ENCODE results near the gene CAPN7. TPM values are rescaled to one million over a fixed set of nuclear protein-coding genes. Genes with fewer than 3 reads are reported as not detected.

Gene CAPN7
- total and polyA plus RNA-seq, 2 donors (not counting 1 experiment from before 2014, with no cell fraction given) = 25.9 to 38.0 TPM

DNA sequence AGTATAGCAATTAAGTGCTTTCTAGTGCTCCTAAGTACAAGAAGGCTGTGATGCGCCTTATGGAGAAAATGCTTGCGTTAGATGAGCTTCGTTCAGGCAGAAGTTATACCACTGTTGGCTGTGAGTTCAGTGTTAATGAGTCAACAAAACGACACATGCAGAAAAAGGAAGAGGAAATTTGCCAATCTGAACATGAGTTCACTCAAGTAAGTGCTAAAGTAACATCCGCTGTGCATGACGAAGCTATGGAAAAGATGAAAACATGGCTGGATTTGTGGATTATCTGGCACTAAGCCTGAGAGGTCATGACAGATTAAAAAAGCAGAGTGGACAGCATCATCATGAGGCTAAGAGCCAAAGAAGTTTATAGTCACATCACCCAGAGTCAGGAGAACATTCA lies 89.5 kb downstream of the CAPN7 start:
- Histone ChIP-seq H3K4me1 (ENCODE audit: control insufficient read depth, extremely low read depth, insufficient read depth, low read length) (no peaks in the 10 kb centered on the region), H3K36me3 (ENCODE audit: control insufficient read depth, insufficient read depth, low read length) (no peaks in the 10 kb centered on the region), H3K9ac (ENCODE audit: insufficient read depth, low read length) (no peak overlapping the region), H4K20me1 (ENCODE audit: control insufficient read depth, extremely low read depth, insufficient read depth, low read length) (no peaks in the 10 kb centered on the region), H3K4me3 (replicated peaks in 1 of 4; ENCODE audit: control extremely low read depth in 1 of 4, insufficient read depth in 1 of 4, low read depth in 3 of 4, low read length in 4 of 4) (no peak overlapping the region), H2AFZ (ENCODE audit: low read length) (no peak overlapping the region), H3K27ac (ENCODE audit: insufficient read depth, low read length) (no peak overlapping the region), H3K9me3 (ENCODE audit: control insufficient read depth, insufficient read depth, low read depth, low read length) (no peaks in the 10 kb centered on the region), H3K27me3 (ENCODE audit: control insufficient read depth, insufficient read depth, low read length) (no peaks in the 10 kb centered on the region), H3K4me2 (ENCODE audit: extremely low read depth, insufficient read depth, low read length) (no peak overlapping the region), H3K79me2 (ENCODE audit: control insufficient read depth, insufficient read depth, low read length) (no peaks in the 10 kb centered on the region)
- peak; percentile 24 to 96 for DNase-seq (ENCODE audit: low read depth in 2 of 2)
- TF ChIP-seq, protein P1, sequence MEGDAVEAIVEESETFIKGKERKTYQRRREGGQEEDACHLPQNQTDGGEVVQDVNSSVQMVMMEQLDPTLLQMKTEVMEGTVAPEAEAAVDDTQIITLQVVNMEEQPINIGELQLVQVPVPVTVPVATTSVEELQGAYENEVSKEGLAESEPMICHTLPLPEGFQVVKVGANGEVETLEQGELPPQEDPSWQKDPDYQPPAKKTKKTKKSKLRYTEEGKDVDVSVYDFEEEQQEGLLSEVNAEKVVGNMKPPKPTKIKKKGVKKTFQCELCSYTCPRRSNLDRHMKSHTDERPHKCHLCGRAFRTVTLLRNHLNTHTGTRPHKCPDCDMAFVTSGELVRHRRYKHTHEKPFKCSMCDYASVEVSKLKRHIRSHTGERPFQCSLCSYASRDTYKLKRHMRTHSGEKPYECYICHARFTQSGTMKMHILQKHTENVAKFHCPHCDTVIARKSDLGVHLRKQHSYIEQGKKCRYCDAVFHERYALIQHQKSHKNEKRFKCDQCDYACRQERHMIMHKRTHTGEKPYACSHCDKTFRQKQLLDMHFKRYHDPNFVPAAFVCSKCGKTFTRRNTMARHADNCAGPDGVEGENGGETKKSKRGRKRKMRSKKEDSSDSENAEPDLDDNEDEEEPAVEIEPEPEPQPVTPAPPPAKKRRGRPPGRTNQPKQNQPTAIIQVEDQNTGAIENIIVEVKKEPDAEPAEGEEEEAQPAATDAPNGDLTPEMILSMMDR (conservative IDR thresholded peaks at IDR 0.05 in 1 of 2, IDR thresholded peaks at IDR 0.05 in 1 of 2; ENCODE audit: low read depth in 1 of 2, low read length in 2 of 2) = no peak
- no peak for TF ChIP-seq EZH2 (IDR thresholded peaks at IDR 0.05; ENCODE audit: low read length, missing control alignments)

DNA sequence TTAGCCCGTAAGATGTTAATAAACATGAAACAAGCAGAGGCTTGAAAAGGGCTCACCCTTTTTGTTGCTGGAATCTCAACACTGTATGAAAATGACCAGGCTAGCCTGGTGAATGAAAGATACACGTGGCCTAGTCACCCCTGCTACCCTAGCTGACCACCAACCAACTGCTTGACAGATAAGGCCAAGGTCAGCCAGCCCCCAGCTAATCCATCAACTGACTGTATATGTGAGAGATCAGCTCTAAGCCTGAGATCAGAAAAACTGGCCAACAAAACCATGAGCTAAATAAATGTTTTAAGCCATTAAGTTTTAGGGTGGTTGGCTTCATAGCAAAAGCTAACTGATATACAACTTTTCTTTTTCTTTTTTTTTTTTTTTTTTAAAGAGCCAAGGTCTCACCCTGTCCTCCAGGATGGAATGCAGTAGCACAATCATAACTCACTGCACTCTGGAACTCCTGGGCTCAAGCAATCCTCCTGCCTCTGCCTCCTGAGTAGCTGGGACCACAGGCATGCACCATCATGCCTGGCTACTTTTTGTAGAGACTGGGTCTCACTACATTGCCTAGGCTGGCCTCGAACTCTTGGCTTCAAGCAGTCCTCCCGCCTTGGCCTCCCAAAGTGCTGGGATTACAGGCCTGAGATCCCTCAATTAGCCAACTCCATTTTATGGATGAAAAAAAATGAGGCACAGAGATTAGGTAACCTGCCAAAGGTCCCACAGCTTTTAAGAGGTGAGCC lies 91.7 kb downstream of the CAPN7 start:
- Histone ChIP-seq H3K9ac (ENCODE audit: insufficient read depth, low read length) (no peak overlapping the region), H2AFZ (ENCODE audit: low read length) (no peak overlapping the region), H3K79me2 (ENCODE audit: control insufficient read depth, insufficient read depth, low read length) (no peaks in the 10 kb centered on the region), H4K20me1 (ENCODE audit: control insufficient read depth, extremely low read depth, insufficient read depth, low read length) (no peaks in the 10 kb centered on the region), H3K27me3 (ENCODE audit: control insufficient read depth, insufficient read depth, low read length) (no peaks in the 10 kb centered on the region), H3K9me3 (ENCODE audit: control insufficient read depth, insufficient read depth, low read depth, low read length) (no peaks in the 10 kb centered on the region), H3K4me1 (ENCODE audit: control insufficient read depth, extremely low read depth, insufficient read depth, low read length) (no peaks in the 10 kb centered on the region), H3K36me3 (ENCODE audit: control insufficient read depth, insufficient read depth, low read length) (no peaks in the 10 kb centered on the region), H3K27ac (ENCODE audit: insufficient read depth, low read length) (no peak overlapping the region), H3K4me3 (replicated peaks in 1 of 4; ENCODE audit: control extremely low read depth in 1 of 4, insufficient read depth in 1 of 4, low read depth in 3 of 4, low read length in 4 of 4) (no peak overlapping the region), H3K4me2 (ENCODE audit: extremely low read depth, insufficient read depth, low read length) (no peak overlapping the region)
- no peak for DNase-seq (ENCODE audit: low read depth in 2 of 2)
- TF ChIP-seq, protein P1 (conservative IDR thresholded peaks at IDR 0.05 in 1 of 2, IDR thresholded peaks at IDR 0.05 in 1 of 2; ENCODE audit: low read depth in 1 of 2, low read length in 2 of 2) = no peak
- no peak for TF ChIP-seq EZH2 (IDR thresholded peaks at IDR 0.05; ENCODE audit: low read length, missing control alignments)

DNA sequence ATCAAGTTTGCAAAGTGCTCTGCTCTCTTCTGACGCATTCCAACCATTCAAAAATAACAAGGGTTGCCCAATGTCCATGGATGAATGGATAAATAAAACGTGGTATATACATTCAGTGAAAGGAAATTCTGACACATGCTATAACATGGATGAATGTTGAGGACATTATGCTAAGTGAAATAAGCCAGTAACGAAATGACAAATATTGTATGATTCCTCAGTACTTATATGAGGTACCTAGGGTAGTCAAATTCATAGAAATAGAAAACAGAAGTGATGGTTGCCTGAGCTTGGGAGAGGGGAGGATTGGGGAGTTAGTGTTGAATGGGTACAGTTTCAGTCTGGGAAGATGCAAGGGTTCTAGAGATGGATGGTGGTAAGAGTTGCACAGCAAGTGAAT lies 92.5 kb downstream of the CAPN7 start:
- DNase-seq (ENCODE audit: low read depth in 2 of 2) = no peak
- Histone ChIP-seq H3K9ac (ENCODE audit: insufficient read depth, low read length) (no peak overlapping the region), H3K27ac (ENCODE audit: insufficient read depth, low read length) (no peak overlapping the region), H2AFZ (ENCODE audit: low read length) (no peak overlapping the region), H3K4me3 (replicated peaks in 1 of 4; ENCODE audit: control extremely low read depth in 1 of 4, insufficient read depth in 1 of 4, low read depth in 3 of 4, low read length in 4 of 4) (no peak overlapping the region), H4K20me1 (ENCODE audit: control insufficient read depth, extremely low read depth, insufficient read depth, low read length) (no peaks in the 10 kb centered on the region), H3K4me2 (ENCODE audit: extremely low read depth, insufficient read depth, low read length) (no peak overlapping the region), H3K9me3 (ENCODE audit: control insufficient read depth, insufficient read depth, low read depth, low read length) (no peaks in the 10 kb centered on the region), H3K79me2 (ENCODE audit: control insufficient read depth, insufficient read depth, low read length) (no peaks in the 10 kb centered on the region), H3K27me3 (ENCODE audit: control insufficient read depth, insufficient read depth, low read length) (no peaks in the 10 kb centered on the region), H3K36me3 (ENCODE audit: control insufficient read depth, insufficient read depth, low read length) (no peaks in the 10 kb centered on the region), H3K4me1 (ENCODE audit: control insufficient read depth, extremely low read depth, insufficient read depth, low read length) (no peaks in the 10 kb centered on the region)
- TF ChIP-seq EZH2 (IDR thresholded peaks at IDR 0.05; ENCODE audit: low read length, missing control alignments) = no peak
- TF ChIP-seq, protein P1 (conservative IDR thresholded peaks at IDR 0.05 in 1 of 2, IDR thresholded peaks at IDR 0.05 in 1 of 2; ENCODE audit: low read depth in 1 of 2, low read length in 2 of 2) = no peak

All from fibroblast of lung (primary cell).